ENCODE data around the gene ECEL1. TPM values are rescaled to one million over a fixed set of nuclear protein-coding genes. Genes with fewer than 3 reads are reported as not detected.

Gene ECEL1
- total and polyA plus RNA-seq, 8 donors = 0.35 to 1.1 TPM; not detected in 6

GRCh38 chr2:232521098-232521497, 33.5 kb upstream of the ECEL1 start:
- no peak for DNase-seq
- H3K4me1 ChIP-seq = peaks cover 34 to 46% (median 38%) of the 10 kb centered on the region in 4 donors
- intact Hi-C loops (cut with DNase I; ENCODE audit: low total_unique reads) = loop anchor here (5.0 kb wide), 1 partner anchor 84 kb away; no protein-coding TSS in a partner anchor
- TF ChIP-seq CTCF (IDR thresholded peaks at IDR 0.05) = no peak
- no peak for TF ChIP-seq EP300 (IDR thresholded peaks at IDR 0.05)
- TF ChIP-seq POLR2AphosphoS5 (IDR thresholded peaks at IDR 0.05) = no peak
- no peak for TF ChIP-seq POLR2A (IDR thresholded peaks at IDR 0.05)
- no peak overlapping the region for H3K27ac ChIP-seq
- H3K27me3 ChIP-seq = peaks cover 32 to 86% (median 63%) of the 10 kb centered on the region in 3 donors
- no peak overlapping the region for H3K4me3 ChIP-seq
- no peaks in the 10 kb centered on the region for H3K36me3 ChIP-seq
- no peaks in the 10 kb centered on the region for H3K9me3 ChIP-seq
- 86 to 91% (median 90%) methylated on average over 11 to 14 of the region's 14 CpGs for WGBS, 5 donors

GRCh38 chr2:232520489-232520888, 32.9 kb upstream of the ECEL1 start:
- no peak for TF ChIP-seq CTCF (IDR thresholded peaks at IDR 0.05)
- TF ChIP-seq POLR2AphosphoS5 (IDR thresholded peaks at IDR 0.05) = no peak
- Histone ChIP-seq H3K9me3 (no peaks in the 10 kb centered on the region), H3K27ac (no peak overlapping the region), H3K27me3 (peaks cover 32 to 79% (median 57%) of the 10 kb centered on the region in 3 donors), H3K4me3 (no peak overlapping the region), H3K4me1 (peaks cover 30 to 40% (median 33%) of the 10 kb centered on the region in 4 donors), H3K36me3 (no peaks in the 10 kb centered on the region)
- no peak for DNase-seq
- intact Hi-C loops (cut with DNase I; ENCODE audit: low total_unique reads) = loop anchor here (5.0 kb wide), 1 partner anchor 83 kb away; no protein-coding TSS in a partner anchor
- 69 to 79% (median 73%) methylated on average over 14 to 15 of the region's 15 CpGs for WGBS, 5 donors

GRCh38 chr2:232519581-232520438, 32.2 kb upstream of the ECEL1 start, which contains the start of gene PRSS56:
Gene PRSS56 (plus strand): TSS chr2:232520388. CDS start chr2:232520599, 211 bp downstream.
- H3K9me3 ChIP-seq = no peaks in the 10 kb centered on the region
- peaks cover 25 to 73% (median 50%) of the 10 kb centered on the region in 3 donors for H3K27me3 ChIP-seq
- TF ChIP-seq POLR2A (IDR thresholded peaks at IDR 0.05) (no peak), EP300 (IDR thresholded peaks at IDR 0.05) (no peak), CTCF (IDR thresholded peaks at IDR 0.05) (no peak), POLR2AphosphoS5 (IDR thresholded peaks at IDR 0.05) (no peak)
- 57 to 71% (median 62%) methylated on average over 8 to 19 of the region's 19 CpGs for WGBS, 5 donors
- no peaks in the 10 kb centered on the region for H3K36me3 ChIP-seq
- H3K27ac ChIP-seq = no peak within 1 kb of the TSS
- no peak within 1 kb of the TSS for H3K4me3 ChIP-seq
- intact Hi-C loops (cut with DNase I; ENCODE audit: low total_unique reads) = loop anchor here (5.0 kb wide), 1 partner anchor 83 kb away; no protein-coding TSS in a partner anchor
- DNase-seq = no peak
- peaks cover 27 to 33% (median 29%) of the 10 kb centered on the region in 4 donors for H3K4me1 ChIP-seq

- DNase-seq = no peak
- Histone ChIP-seq H3K4me3 (no peak overlapping the region), H3K4me1 (peaks cover 19 to 24% (median 22%) of the 10 kb centered on the region in 4 donors), H3K27ac (no peak overlapping the region), H3K27me3 (peaks cover 17 to 67% (median 41%) of the 10 kb centered on the region in 3 donors), H3K36me3 (no peaks in the 10 kb centered on the region), H3K9me3 (no peaks in the 10 kb centered on the region)
- 65 to 78% (median 67%) methylated on average over 4 to 6 of the region's 6 CpGs for WGBS, 5 donors
- intact Hi-C loops (cut with DNase I; ENCODE audit: low total_unique reads) = no loop called here
- TF ChIP-seq POLR2A (IDR thresholded peaks at IDR 0.05) = no peak
- no peak for TF ChIP-seq EP300 (IDR thresholded peaks at IDR 0.05)
- TF ChIP-seq POLR2AphosphoS5 (IDR thresholded peaks at IDR 0.05) = no peak
- TF ChIP-seq CTCF (IDR thresholded peaks at IDR 0.05) = no peak
These were observed 31.2 kb upstream of the ECEL1 start for GRCh38 chr2:232518844-232519243.

Data from stomach (tissue), 9 donors.